Measurements from ENCODE around the gene RFX7. TPM values are rescaled to one million over a fixed set of nuclear protein-coding genes. Genes with fewer than 3 reads are reported as not detected.

The RFX7 gene
- total RNA-seq, 1 experiment from 2014 or later, result 5.5 TPM

DNA sequence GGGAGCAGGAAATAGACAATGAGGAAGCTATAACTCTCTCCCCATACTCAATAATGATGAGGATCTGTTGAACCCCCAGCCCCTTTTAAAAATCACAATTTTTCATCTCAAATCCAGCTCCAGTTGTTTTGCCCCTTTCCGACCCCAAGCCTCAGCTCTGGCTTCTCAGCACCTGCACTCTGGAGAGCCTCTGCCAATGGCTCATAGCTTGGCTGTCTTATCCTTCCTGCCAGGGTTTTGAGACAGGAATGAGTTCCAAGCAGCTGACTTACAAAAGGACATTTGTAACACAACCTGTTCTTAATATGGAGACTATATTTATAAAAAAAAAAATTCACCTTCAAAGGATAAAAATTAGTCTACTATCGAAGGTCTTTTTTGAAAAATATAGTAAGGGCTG, 144.4 kb downstream of the RFX7 start:
- no peaks in the 10 kb centered on the region for H3K9me3 ChIP-seq (replicated peaks)
- H3K27me3 ChIP-seq (replicated peaks), result no peaks in the 10 kb centered on the region
- peaks cover 35% of the 10 kb centered on the region for H3K36me3 ChIP-seq
- no peaks in the 10 kb centered on the region for H3K4me1 ChIP-seq (replicated peaks)
- DNase-seq (ENCODE audit: low read depth in 1 of 2, low spot score in 2 of 2), result no peak
- no peak overlapping the region for H3K4me3 ChIP-seq
- H3K27ac ChIP-seq, result no peak overlapping the region

DNA sequence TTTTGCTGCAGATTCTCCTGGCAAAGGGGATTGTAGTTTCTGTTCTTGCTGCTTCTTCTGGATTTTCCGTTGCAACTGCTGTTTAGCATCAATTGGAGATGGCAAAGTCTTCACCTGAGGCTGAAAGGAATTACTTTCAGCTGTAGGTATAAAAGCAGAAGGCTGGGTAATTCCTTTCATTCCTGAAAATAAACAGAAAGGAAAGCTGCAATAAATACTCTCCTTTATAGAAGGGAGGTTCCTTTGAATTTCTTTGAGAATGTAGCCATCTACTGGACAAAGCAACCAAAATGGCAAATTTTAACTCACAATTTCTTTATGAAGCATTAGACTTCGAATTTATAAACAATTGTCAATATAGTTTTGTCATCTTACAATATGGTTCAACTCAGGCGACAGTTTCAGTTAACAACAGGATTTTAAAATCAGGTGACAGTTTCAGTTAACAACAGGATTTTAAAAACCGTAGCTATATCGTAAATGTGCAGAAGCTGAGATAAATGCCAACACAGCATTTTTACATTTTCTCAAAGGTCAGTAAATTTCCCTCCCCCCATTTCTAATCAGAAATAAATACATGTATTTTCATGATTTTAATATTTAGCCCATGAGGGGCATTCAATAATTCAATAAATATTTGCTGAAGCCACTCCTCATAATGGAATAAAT, 145.3 kb downstream of the RFX7 start:
- Histone ChIP-seq H3K36me3 (peaks cover 44% of the 10 kb centered on the region), H3K27ac (no peak overlapping the region), H3K4me3 (no peak overlapping the region), H3K27me3 (replicated peaks) (no peaks in the 10 kb centered on the region), H3K9me3 (replicated peaks) (no peaks in the 10 kb centered on the region), H3K4me1 (replicated peaks) (no peaks in the 10 kb centered on the region)
- DNase-seq (ENCODE audit: low read depth in 1 of 2, low spot score in 2 of 2), result no peak

DNA sequence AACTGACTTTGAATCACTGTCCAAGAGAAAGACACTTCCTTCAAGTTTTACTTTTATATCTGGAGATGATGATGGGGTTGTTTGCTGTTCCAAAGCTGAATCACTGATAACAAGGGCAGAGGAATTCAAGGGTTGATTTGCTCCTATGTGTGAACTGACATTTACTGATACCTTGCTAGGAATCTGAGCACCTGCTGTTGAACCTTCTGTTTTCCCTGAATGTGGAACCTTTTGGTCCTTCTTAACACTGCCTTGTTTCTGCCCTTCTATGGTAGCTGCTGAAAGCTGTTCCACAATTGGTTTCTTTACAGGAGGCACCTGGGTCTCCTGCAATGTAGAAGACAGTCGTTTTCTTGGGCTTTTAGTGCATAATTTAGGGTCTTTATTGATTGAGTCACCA, 148.3 kb downstream of the RFX7 start:
- Histone ChIP-seq H3K27me3 (replicated peaks) (no peaks in the 10 kb centered on the region), H3K9me3 (replicated peaks) (no peaks in the 10 kb centered on the region), H3K27ac (no peak overlapping the region), H3K4me3 (no peak overlapping the region), H3K36me3 (peaks cover 51% of the 10 kb centered on the region), H3K4me1 (replicated peaks) (no peaks in the 10 kb centered on the region)
- no peak for DNase-seq (ENCODE audit: low read depth in 1 of 2, low spot score in 2 of 2)

DNA sequence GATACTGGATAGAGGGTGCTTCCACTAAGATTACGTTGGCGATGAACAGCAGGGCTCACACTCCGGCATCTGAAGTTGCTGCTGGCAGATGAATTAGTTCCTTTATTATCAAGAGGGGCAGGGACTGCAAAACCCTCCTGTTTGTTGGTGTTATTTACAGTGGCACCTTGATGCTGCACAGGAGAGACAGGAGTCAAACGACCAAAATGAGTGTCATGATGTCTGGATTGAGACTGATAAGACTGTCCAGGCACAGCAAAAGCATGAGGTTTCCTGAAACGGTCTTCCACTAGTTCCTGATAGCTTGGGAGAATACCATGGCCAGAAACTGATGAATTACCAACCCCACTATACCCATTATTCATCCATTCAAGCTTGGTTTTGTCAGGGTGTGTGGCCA, 149.5 kb downstream of the RFX7 start:
- Histone ChIP-seq H3K4me1 (replicated peaks) (no peaks in the 10 kb centered on the region), H3K27me3 (replicated peaks) (no peaks in the 10 kb centered on the region), H3K36me3 (peaks cover 51% of the 10 kb centered on the region), H3K4me3 (no peak overlapping the region), H3K9me3 (replicated peaks) (no peaks in the 10 kb centered on the region), H3K27ac (no peak overlapping the region)
- no peak for DNase-seq (ENCODE audit: low read depth in 1 of 2, low spot score in 2 of 2)

DNA sequence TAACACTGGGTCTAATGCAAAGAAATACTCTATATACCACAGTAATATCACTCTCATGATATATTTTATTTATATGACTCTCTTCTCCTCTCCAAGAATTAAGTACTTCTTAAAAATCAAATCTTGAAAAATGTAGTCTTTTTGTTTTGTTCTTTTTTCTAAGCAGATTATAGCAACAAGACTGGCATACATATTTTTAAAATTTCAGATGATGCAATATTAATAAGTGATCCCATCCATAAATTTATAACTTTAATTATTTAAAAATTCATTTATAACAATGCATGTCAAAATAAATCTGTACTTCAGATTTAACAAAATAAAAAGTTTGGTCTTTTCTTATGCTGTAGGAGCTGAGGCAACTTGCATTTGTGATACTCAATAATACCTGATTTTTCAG, 155.3 kb downstream of the RFX7 start:
- Histone ChIP-seq H3K27me3 (replicated peaks) (no peaks in the 10 kb centered on the region), H3K27ac (no peak overlapping the region), H3K4me1 (replicated peaks) (no peaks in the 10 kb centered on the region), H3K36me3 (peaks cover 7% of the 10 kb centered on the region), H3K9me3 (replicated peaks) (no peaks in the 10 kb centered on the region), H3K4me3 (no peak overlapping the region)
- no peak for DNase-seq (ENCODE audit: low read depth in 1 of 2, low spot score in 2 of 2)

GRCh38 chr15:56086566-56086965, 157.1 kb downstream of the RFX7 start:
- no peaks in the 10 kb centered on the region for H3K36me3 ChIP-seq
- H3K4me3 ChIP-seq, result no peak overlapping the region
- no peaks in the 10 kb centered on the region for H3K27me3 ChIP-seq (replicated peaks)
- no peak for DNase-seq (ENCODE audit: low read depth in 1 of 2, low spot score in 2 of 2)
- H3K9me3 ChIP-seq (replicated peaks), result no peaks in the 10 kb centered on the region
- no peak overlapping the region for H3K27ac ChIP-seq
- no peaks in the 10 kb centered on the region for H3K4me1 ChIP-seq (replicated peaks)

- no peak for DNase-seq (ENCODE audit: low read depth in 1 of 2, low spot score in 2 of 2)
- Histone ChIP-seq H3K27ac (no peak overlapping the region), H3K4me1 (replicated peaks) (no peaks in the 10 kb centered on the region)
Measured at GRCh38 chr15:56082263-56082761, 161.4 kb downstream of the RFX7 start.

DNA sequence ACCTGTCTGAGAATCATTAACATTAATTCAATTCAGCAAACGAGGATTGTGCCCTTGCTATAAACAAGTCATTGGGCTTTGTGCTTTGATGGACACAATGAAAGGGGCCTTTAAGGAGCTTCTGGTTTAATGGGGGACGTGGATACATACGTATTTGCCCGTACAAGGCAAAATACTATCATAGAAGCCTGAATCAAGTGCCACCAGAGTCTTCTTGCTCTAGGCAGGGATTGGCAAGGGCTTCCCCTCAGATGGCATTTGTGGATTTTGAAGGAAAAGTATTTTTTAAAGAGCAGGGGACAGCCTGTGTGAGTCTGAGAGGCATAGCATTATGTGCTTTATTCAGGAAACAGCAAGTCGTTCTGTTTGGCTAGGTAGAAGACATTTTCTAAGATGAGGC, 166.6 kb downstream of the RFX7 start:
- H3K4me3 ChIP-seq, result no peak overlapping the region
- DNase-seq (ENCODE audit: low read depth in 1 of 2, low spot score in 2 of 2), result no peak
- H3K9me3 ChIP-seq (replicated peaks), result no peaks in the 10 kb centered on the region
- no peaks in the 10 kb centered on the region for H3K36me3 ChIP-seq
- H3K4me1 ChIP-seq (replicated peaks), result peaks cover 5% of the 10 kb centered on the region; the same call in 1 of the 2 replicates
- no peaks in the 10 kb centered on the region for H3K27me3 ChIP-seq (replicated peaks)
- H3K27ac ChIP-seq, result no peak overlapping the region

More at GRCh38 chr15:56082263-56082761, 161.4 kb downstream of the RFX7 start:
- Histone ChIP-seq H3K36me3 (no peaks in the 10 kb centered on the region), H3K9me3 (replicated peaks) (no peaks in the 10 kb centered on the region), H3K4me3 (no peak overlapping the region), H3K27me3 (replicated peaks) (no peaks in the 10 kb centered on the region)

- Histone ChIP-seq H3K4me3 (no peak overlapping the region), H3K27ac (no peak overlapping the region), H3K27me3 (replicated peaks) (no peaks in the 10 kb centered on the region), H3K4me1 (replicated peaks) (peaks cover 5% of the 10 kb centered on the region; the same call in 1 of the 2 replicates), H3K9me3 (replicated peaks) (no peaks in the 10 kb centered on the region), H3K36me3 (no peaks in the 10 kb centered on the region)
- no peak for DNase-seq (ENCODE audit: low read depth in 1 of 2, low spot score in 2 of 2)
Measured at GRCh38 chr15:56076640-56077039, 167.0 kb downstream of the RFX7 start.

DNA sequence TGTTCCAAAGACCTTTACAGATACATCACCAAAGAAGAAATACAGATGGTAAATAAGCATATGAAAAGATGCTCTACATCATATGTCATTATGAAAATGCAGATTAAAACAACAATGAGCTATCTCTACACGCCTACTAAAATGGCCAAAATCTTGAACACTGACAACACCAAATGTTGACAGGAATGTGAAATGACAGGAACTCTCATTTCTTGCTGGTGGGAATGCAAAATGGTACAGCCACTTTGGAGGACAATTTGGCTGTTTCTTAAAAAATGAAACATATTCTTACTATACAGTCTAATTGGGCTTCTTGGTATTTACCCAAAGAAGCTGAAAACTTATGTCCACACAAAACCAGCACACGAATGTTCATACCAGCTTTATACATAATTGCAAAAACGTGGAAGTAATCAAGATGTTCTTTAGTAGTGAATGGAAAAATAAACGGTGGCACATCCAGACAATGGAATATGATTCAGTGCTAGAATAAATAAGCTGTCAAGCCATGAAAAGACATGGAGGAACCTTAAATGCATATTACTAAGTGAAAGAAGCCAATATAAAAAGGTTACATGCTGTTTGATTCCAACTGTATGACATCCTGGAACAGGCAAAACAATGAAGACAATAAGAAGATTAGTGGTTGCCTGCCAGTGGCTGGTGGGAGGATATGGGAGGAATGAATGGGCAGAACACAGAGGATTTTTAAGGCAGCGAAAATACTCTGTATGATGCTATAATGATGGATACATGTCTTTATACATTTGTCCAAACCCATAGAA, 169.0 kb downstream of the RFX7 start:
- H3K9me3 ChIP-seq (replicated peaks), result no peaks in the 10 kb centered on the region
- H3K4me3 ChIP-seq, result no peak overlapping the region
- H3K27me3 ChIP-seq (replicated peaks), result no peaks in the 10 kb centered on the region
- H3K27ac ChIP-seq, result no peak overlapping the region
- peak in 1 of 2 experiments; percentile 34 for DNase-seq (ENCODE audit: low read depth in 1 of 2, low spot score in 2 of 2)
- no peaks in the 10 kb centered on the region for H3K36me3 ChIP-seq
- peaks cover 5% of the 10 kb centered on the region; the same call in 1 of the 2 replicates for H3K4me1 ChIP-seq (replicated peaks)

DNA sequence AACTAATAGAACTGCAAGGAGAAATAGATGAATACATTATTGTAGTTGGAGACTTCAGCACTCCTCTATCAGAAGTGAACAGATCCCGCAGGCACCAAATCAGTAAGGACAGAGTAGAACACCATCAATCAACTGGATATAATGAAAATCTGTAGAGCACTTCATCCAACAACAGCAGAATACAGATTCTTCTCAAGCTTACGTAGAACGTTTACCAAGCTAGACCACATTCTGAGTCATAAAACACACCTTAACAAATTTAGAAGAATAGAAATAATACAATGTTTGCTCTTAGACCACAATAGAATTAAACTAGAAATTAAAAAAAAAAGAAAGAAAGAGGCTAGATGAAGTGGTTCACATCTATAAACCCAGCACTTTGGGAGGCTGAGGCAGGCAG, 179.5 kb downstream of the RFX7 start:
- no peaks in the 10 kb centered on the region for H3K4me1 ChIP-seq (replicated peaks)
- no peak for DNase-seq (ENCODE audit: low read depth in 1 of 2, low spot score in 2 of 2)
- H3K27ac ChIP-seq, result no peak overlapping the region

DNA sequence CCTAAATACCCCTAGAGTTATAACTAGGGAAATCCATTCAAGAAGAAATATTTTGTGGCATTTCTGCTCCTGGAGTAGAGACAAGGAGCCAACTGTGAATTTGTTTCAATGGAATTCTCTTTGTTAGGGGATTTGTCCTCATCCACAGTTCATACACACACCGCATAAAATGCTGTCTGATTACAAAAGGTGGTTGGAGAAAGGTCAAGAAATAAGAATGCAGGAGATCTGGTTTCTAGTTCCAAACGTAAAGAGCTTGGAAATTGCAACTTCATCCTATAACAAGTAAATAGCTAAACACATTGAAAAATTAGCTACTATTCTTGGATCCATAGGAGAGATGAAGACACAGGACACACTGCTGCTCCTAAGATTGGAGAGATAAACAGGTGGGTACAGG, 184.0 kb downstream of the RFX7 start:
- no peak overlapping the region for H3K27ac ChIP-seq
- no peaks in the 10 kb centered on the region for H3K27me3 ChIP-seq (replicated peaks)
- no peaks in the 10 kb centered on the region for H3K4me1 ChIP-seq (replicated peaks)
- H3K4me3 ChIP-seq, result no peak overlapping the region
- no peaks in the 10 kb centered on the region for H3K9me3 ChIP-seq (replicated peaks)
- no peak for DNase-seq (ENCODE audit: low read depth in 1 of 2, low spot score in 2 of 2)
- no peaks in the 10 kb centered on the region for H3K36me3 ChIP-seq

More for the DNA sequence above, 179.5 kb downstream of the RFX7 start:
- H3K36me3 ChIP-seq, result no peaks in the 10 kb centered on the region
- H3K9me3 ChIP-seq (replicated peaks), result no peaks in the 10 kb centered on the region
- H3K4me3 ChIP-seq, result no peak overlapping the region
- no peaks in the 10 kb centered on the region for H3K27me3 ChIP-seq (replicated peaks)

DNA sequence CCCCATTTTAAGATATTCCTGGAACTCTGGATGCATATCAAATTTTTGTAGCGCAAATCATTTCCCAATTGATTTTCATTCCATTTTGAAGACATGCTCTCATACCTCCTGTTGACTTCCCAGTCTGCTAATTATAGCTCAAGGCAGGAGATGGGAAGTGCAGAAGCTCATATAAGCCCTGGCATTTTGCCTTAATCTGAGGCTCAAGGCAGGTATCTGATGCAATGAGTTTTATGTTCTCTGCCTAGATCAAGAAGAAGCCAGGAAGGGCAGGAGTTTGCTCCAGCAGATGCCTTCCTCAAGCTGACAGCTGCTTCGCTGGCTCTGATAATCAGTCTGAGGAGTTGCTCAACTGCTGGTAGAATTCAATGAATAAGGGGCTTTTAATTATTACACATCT, 184.7 kb downstream of the RFX7 start:
- Histone ChIP-seq H3K36me3 (no peaks in the 10 kb centered on the region), H3K27ac (no peak overlapping the region), H3K9me3 (replicated peaks) (no peaks in the 10 kb centered on the region), H3K27me3 (replicated peaks) (no peaks in the 10 kb centered on the region), H3K4me3 (no peak overlapping the region), H3K4me1 (replicated peaks) (no peaks in the 10 kb centered on the region)
- DNase-seq (ENCODE audit: low read depth in 1 of 2, low spot score in 2 of 2), result no peak

DNA sequence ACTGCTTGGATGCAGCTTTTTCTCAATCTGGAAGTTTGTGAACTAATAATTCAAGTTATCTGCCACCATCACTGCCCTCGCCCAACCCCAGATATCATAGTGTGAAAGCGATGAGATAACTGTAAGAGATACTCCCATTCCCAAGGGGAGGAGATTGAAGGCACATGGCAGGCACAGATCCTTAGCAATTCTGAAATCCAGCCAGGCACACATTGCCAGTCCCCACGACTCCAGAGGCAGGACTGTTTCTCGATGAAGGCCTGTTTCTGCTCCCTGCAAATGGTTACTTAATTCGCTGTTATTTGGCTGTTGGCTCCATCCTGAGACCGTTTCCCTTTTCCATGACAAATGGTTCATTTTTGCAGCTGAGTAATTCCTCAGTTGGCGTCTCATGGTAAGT, 187.1 kb downstream of the RFX7 start:
- Histone ChIP-seq H3K9me3 (replicated peaks) (no peaks in the 10 kb centered on the region), H3K27me3 (replicated peaks) (no peaks in the 10 kb centered on the region), H3K4me1 (replicated peaks) (no peaks in the 10 kb centered on the region), H3K27ac (no peak overlapping the region), H3K36me3 (no peaks in the 10 kb centered on the region), H3K4me3 (no peak overlapping the region)
- no peak for DNase-seq (ENCODE audit: low read depth in 1 of 2, low spot score in 2 of 2)
